HepG2 (cell line): Measurements from ENCODE around the gene SMIM11. TPM values are rescaled to one million over a fixed set of nuclear protein-coding genes. Genes with fewer than 3 reads are reported as not detected.
A peak's percentile ranks its signal among the peaks of the same experiment; 100 is the strongest.

ENCODE experiments used
- GPN1 ChIP-seq: sonication (generic); formaldehyde crosslinking; IDR thresholded peaks from 2 replicates; pipeline ENCODE4 v1.5.1; 2020; ENCODE audit warnings: missing genetic modification reagents, borderline replicate concordance
- HOXD1 ChIP-seq: sonication (generic); formaldehyde crosslinking; IDR thresholded peaks from 2 replicates; pipeline ENCODE4 v1.5.0; 2020; ENCODE audit warnings: missing genetic modification reagents
- KLF11 ChIP-seq: IDR thresholded peaks from 2 replicates; pipeline ENCODE4 v1.6.1; 2016; ENCODE audit warnings: missing compliant biosample characterization
- MED1 ChIP-seq: sonication (generic); formaldehyde crosslinking; IDR thresholded peaks from 2 replicates; pipeline ENCODE4 v1.4.0; 2020; ENCODE audit warnings: missing genetic modification reagents
- PHF8 ChIP-seq: sonication (generic); formaldehyde crosslinking; IDR thresholded peaks from 2 replicates; pipeline ENCODE4 v1.5.0; 2020; ENCODE audit warnings: missing genetic modification reagents
- RBFOX2 ChIP-seq: fragments of 200-400 bp; formaldehyde crosslinking; IDR thresholded peaks from 2 replicates; pipeline ENCODE4 v1.6.1; 2017; ENCODE audit warnings: low read depth, mild to moderate bottlenecking, low read length
- TAF1 ChIP-seq: sonication (generic); formaldehyde crosslinking; IDR thresholded peaks from 2 replicates; pipeline ENCODE4 v1.4.0; 2020; ENCODE audit warnings: missing genetic modification reagents
- ZBTB7A ChIP-seq: sonication (generic); formaldehyde crosslinking; IDR thresholded peaks from 2 replicates; pipeline ENCODE4 v1.8.0; 2022; ENCODE audit warnings: mild to moderate bottlenecking, missing genetic modification reagents
- ZFP1 ChIP-seq: IDR thresholded peaks from 2 replicates; pipeline ENCODE4 v1.6.1; 2016
- ZNF20 ChIP-seq: sonication (generic); formaldehyde crosslinking; IDR thresholded peaks from 2 replicates; pipeline ENCODE4 v1.4.0; 2020; ENCODE audit warnings: mild to moderate bottlenecking, moderate library complexity, missing genetic modification reagents
- ZNF333 ChIP-seq: sonication (generic); formaldehyde crosslinking; IDR thresholded peaks from 2 replicates; pipeline ENCODE4 v1.4.0; 2020; ENCODE audit warnings: mild to moderate bottlenecking, missing genetic modification reagents, borderline replicate concordance
- ZNF343 ChIP-seq: sonication (generic); formaldehyde crosslinking; IDR thresholded peaks from 2 replicates; pipeline ENCODE4 v1.4.0; 2020; ENCODE audit warnings: mild to moderate bottlenecking, missing genetic modification reagents
- ZNF468 ChIP-seq: sonication (generic); formaldehyde crosslinking; IDR thresholded peaks from 2 replicates; pipeline ENCODE4 v1.8.0; 2022; ENCODE audit warnings: mild to moderate bottlenecking, moderate library complexity, missing genetic modification reagents
- ZNF670 ChIP-seq: sonication (generic); formaldehyde crosslinking; IDR thresholded peaks from 2 replicates; pipeline ENCODE4 v1.8.0; 2022; ENCODE audit warnings: mild to moderate bottlenecking, missing genetic modification reagents, borderline replicate concordance
- ZNF720 ChIP-seq: sonication (generic); formaldehyde crosslinking; IDR thresholded peaks from 2 replicates; pipeline ENCODE4 v1.4.0; 2020; ENCODE audit warnings: missing genetic modification reagents
- polyA plus RNA-seq, 8 experiments: library from polyadenylated mRNA; depleted of rRNA in 3 of 8; stranded (reverse) in 7 of 8; unstranded in 1 of 8; fragments of >200 nt; fragmentation: Illumina TruSeq in 4 of 8; extraction: Trizol in 4 of 8; gene quantifications; 2 replicates each; pipeline versions ENCODE4 v1.2.1 to v1.2.3, GENCODE V29; 2011 to 2016; ENCODE audit warnings: low read depth in 4 of 8, missing spikeins in 1 of 8, mixed read lengths in 1 of 8; ENCODE audit not compliant: insufficient read depth in 1 of 8
- total RNA-seq, 5 experiments: library from RNA; depleted of rRNA; stranded (reverse); fragments of >200 nt; fragmentation: Illumina TruSeq; extraction: Trizol; gene quantifications; 2 replicates each; pipeline ENCODE4 v1.2.3, GENCODE V29; 2016; ENCODE audit warnings: low read depth in 1 of 5
- TF ChIP-seq, protein P1 (sequence below): sonication (generic); formaldehyde crosslinking; IDR thresholded peaks from 2 replicates; pipeline ENCODE4 v1.4.0; 2020; ENCODE audit warnings: missing genetic modification reagents
- TF ChIP-seq, protein P2 (sequence below): sonication (generic); formaldehyde crosslinking; conservative IDR thresholded peaks from 2 replicates; pipeline ENCODE4 v1.4.0; 2020; ENCODE audit warnings: missing genetic modification reagents
- TF ChIP-seq, protein P3 (sequence below): sonication (generic); formaldehyde crosslinking; IDR thresholded peaks from 2 replicates; pipeline ENCODE4 v1.9.0; 2021; ENCODE audit warnings: missing genetic modification reagents, mild to moderate bottlenecking, borderline replicate concordance
- TF ChIP-seq, protein P4 (sequence below): sonication (generic); formaldehyde crosslinking; IDR thresholded peaks from 2 replicates; pipeline ENCODE4 v1.4.0; 2020; ENCODE audit warnings: mild to moderate bottlenecking, missing genetic modification reagents
- TF ChIP-seq, protein P5 (sequence below): IDR thresholded peaks from 2 replicates; pipeline ENCODE4 v1.6.1; 2018; ENCODE audit warnings: missing genetic modification reagents

SMIM11 gene
- total and polyA plus RNA-seq, 2 of the 13 experiments (the other 11 are each of a cell fraction or from before 2014, with no cell fraction given): 6.4 to 18.9 TPM

DNA sequence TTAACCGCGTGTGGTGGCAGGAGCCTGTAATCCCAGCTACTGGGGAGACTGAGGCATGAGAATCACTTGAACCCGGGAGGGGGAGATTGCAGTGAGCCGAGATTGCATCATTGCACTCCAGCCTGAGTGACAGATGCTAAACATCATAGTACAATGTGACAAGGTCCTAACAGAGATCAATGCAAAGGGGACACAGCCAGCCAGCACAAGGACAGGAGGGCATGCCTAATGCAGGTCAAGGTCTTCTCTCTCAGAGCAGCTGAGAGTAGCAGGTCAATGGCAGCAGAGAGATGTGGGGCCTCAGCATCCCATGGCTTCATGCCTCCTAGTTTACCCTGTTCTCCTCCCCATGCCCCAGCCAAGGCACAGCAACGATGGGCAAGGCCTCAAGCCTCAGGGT lies 3.0 kb upstream of the SMIM11 start (continued):
- TF ChIP-seq PHF8 (CRISPR knock-in tag) (no peak), ZNF720 (no peak), MED1 (CRISPR knock-in tag) (peak; percentile 81), KLF11 (CRISPR knock-in tag) (no peak), ZNF343 (no peak), TAF1 (no peak), ZBTB7A (CRISPR knock-in tag) (no peak), HOXD1 (CRISPR knock-in tag) (no peak), RBFOX2 (no peak), ZNF20 (CRISPR knock-in tag) (no peak), ZNF468 (no peak), ZNF333 (CRISPR knock-in tag) (no peak), GPN1 (CRISPR knock-in tag) (no peak), ZNF670 (CRISPR knock-in tag) (no peak), ZFP1 (CRISPR knock-in tag) (no peak)
- TF ChIP-seq, protein P1, sequence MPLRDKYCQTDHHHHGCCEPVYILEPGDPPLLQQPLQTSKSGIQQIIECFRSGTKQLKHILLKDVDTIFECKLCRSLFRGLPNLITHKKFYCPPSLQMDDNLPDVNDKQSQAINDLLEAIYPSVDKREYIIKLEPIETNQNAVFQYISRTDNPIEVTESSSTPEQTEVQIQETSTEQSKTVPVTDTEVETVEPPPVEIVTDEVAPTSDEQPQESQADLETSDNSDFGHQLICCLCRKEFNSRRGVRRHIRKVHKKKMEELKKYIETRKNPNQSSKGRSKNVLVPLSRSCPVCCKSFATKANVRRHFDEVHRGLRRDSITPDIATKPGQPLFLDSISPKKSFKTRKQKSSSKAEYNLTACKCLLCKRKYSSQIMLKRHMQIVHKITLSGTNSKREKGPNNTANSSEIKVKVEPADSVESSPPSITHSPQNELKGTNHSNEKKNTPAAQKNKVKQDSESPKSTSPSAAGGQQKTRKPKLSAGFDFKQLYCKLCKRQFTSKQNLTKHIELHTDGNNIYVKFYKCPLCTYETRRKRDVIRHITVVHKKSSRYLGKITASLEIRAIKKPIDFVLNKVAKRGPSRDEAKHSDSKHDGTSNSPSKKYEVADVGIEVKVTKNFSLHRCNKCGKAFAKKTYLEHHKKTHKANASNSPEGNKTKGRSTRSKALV (CRISPR knock-in tag): no peak
- TF ChIP-seq, protein P2, sequence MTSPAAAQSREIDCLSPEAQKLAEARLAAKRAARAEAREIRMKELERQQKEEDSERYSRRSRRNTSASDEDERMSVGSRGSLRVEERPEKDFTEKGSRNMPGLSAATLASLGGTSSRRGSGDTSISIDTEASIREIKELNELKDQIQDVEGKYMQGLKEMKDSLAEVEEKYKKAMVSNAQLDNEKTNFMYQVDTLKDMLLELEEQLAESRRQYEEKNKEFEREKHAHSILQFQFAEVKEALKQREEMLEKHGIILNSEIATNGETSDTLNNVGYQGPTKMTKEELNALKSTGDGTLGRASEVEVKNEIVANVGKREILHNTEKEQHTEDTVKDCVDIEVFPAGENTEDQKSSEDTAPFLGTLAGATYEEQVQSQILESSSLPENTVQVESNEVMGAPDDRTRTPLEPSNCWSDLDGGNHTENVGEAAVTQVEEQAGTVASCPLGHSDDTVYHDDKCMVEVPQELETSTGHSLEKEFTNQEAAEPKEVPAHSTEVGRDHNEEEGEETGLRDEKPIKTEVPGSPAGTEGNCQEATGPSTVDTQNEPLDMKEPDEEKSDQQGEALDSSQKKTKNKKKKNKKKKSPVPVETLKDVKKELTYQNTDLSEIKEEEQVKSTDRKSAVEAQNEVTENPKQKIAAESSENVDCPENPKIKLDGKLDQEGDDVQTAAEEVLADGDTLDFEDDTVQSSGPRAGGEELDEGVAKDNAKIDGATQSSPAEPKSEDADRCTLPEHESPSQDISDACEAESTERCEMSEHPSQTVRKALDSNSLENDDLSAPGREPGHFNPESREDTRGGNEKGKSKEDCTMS (CRISPR knock-in tag): no peak
- TF ChIP-seq, protein P3, sequence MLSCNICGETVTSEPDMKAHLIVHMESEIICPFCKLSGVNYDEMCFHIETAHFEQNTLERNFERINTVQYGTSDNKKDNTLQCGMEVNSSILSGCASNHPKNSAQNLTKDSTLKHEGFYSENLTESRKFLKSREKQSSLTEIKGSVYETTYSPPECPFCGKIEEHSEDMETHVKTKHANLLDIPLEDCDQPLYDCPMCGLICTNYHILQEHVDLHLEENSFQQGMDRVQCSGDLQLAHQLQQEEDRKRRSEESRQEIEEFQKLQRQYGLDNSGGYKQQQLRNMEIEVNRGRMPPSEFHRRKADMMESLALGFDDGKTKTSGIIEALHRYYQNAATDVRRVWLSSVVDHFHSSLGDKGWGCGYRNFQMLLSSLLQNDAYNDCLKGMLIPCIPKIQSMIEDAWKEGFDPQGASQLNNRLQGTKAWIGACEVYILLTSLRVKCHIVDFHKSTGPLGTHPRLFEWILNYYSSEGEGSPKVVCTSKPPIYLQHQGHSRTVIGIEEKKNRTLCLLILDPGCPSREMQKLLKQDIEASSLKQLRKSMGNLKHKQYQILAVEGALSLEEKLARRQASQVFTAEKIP (CRISPR knock-in tag): no peak
- TF ChIP-seq, protein P4, sequence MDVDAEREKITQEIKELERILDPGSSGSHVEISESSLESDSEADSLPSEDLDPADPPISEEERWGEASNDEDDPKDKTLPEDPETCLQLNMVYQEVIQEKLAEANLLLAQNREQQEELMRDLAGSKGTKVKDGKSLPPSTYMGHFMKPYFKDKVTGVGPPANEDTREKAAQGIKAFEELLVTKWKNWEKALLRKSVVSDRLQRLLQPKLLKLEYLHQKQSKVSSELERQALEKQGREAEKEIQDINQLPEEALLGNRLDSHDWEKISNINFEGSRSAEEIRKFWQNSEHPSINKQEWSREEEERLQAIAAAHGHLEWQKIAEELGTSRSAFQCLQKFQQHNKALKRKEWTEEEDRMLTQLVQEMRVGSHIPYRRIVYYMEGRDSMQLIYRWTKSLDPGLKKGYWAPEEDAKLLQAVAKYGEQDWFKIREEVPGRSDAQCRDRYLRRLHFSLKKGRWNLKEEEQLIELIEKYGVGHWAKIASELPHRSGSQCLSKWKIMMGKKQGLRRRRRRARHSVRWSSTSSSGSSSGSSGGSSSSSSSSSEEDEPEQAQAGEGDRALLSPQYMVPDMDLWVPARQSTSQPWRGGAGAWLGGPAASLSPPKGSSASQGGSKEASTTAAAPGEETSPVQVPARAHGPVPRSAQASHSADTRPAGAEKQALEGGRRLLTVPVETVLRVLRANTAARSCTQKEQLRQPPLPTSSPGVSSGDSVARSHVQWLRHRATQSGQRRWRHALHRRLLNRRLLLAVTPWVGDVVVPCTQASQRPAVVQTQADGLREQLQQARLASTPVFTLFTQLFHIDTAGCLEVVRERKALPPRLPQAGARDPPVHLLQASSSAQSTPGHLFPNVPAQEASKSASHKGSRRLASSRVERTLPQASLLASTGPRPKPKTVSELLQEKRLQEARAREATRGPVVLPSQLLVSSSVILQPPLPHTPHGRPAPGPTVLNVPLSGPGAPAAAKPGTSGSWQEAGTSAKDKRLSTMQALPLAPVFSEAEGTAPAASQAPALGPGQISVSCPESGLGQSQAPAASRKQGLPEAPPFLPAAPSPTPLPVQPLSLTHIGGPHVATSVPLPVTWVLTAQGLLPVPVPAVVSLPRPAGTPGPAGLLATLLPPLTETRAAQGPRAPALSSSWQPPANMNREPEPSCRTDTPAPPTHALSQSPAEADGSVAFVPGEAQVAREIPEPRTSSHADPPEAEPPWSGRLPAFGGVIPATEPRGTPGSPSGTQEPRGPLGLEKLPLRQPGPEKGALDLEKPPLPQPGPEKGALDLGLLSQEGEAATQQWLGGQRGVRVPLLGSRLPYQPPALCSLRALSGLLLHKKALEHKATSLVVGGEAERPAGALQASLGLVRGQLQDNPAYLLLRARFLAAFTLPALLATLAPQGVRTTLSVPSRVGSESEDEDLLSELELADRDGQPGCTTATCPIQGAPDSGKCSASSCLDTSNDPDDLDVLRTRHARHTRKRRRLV (CRISPR knock-in tag): no peak
- TF ChIP-seq, protein P5, sequence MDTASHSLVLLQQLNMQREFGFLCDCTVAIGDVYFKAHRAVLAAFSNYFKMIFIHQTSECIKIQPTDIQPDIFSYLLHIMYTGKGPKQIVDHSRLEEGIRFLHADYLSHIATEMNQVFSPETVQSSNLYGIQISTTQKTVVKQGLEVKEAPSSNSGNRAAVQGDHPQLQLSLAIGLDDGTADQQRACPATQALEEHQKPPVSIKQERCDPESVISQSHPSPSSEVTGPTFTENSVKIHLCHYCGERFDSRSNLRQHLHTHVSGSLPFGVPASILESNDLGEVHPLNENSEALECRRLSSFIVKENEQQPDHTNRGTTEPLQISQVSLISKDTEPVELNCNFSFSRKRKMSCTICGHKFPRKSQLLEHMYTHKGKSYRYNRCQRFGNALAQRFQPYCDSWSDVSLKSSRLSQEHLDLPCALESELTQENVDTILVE: 0 out of 2 replicates have a peak, but pooled peaks have one; percentile 38
